Parathyroid adenoma (tissue), 2 donors: Measurements from ENCODE around the gene ZNF292.
"Not testable (repeated sequence)": the region's sequence is repeated elsewhere in the genome, so short reads cannot be mapped to it uniquely, and the experiment has no call there.

Experiments used
- H2AFZ ChIP-seq: fragments of 300-600 bp; sonication (generic); one replicate; pipeline ENCODE4 v1.7.0; 2017; ENCODE audit warnings: antibody characterized with exemption, mild to moderate bottlenecking
- H3K27ac ChIP-seq: fragments of 300-600 bp; sonication (generic); one replicate; pipeline ENCODE4 v1.7.0; 2017
- H3K27me3 ChIP-seq: fragments of 300-600 bp; sonication (generic); one replicate; pipeline ENCODE4 v1.7.0; 2017; ENCODE audit warnings: low read length; ENCODE audit not compliant: control insufficient read depth, insufficient read depth
- H3K36me3 ChIP-seq: fragments of 300-600 bp; sonication (generic); one replicate; pipeline ENCODE4 v1.7.0; 2017; ENCODE audit warnings: low read length; ENCODE audit not compliant: control insufficient read depth, insufficient read depth
- H3K4me1 ChIP-seq: fragments of 300-600 bp; sonication (generic); one replicate; pipeline ENCODE4 v1.7.0; 2017; ENCODE audit warnings: control low read depth
- H3K4me2 ChIP-seq: fragments of 300-600 bp; sonication (generic); one replicate; pipeline ENCODE4 v1.7.0; 2017; ENCODE audit warnings: low read length
- H3K4me3 ChIP-seq: fragments of 300-600 bp; sonication (generic); one replicate; pipeline ENCODE4 v1.7.0; 2017; ENCODE audit warnings: low read depth, low read length
- H3K79me2 ChIP-seq: fragments of 300-600 bp; sonication (generic); one replicate; pipeline ENCODE4 v1.7.0; 2017; ENCODE audit warnings: control low read depth
- H3K9ac ChIP-seq: fragments of 300-600 bp; sonication (generic); one replicate; pipeline ENCODE4 v1.7.0; 2017; ENCODE audit warnings: mild to moderate bottlenecking
- H3K9me3 ChIP-seq: fragments of 300-600 bp; sonication (generic); one replicate; pipeline ENCODE4 v1.7.0; 2017; ENCODE audit warnings: low read length; ENCODE audit not compliant: control insufficient read depth
- TF ChIP-seq, protein P1 (sequence below): fragments of 300-600 bp; sonication (generic); IDR thresholded peaks from one replicate; pipeline ENCODE4 v1.7.0; 2017; ENCODE audit warnings: antibody characterized with exemption, mild to moderate bottlenecking
- donor health status: primary hyperparathyroidism.

The ZNF292 gene

DNA sequence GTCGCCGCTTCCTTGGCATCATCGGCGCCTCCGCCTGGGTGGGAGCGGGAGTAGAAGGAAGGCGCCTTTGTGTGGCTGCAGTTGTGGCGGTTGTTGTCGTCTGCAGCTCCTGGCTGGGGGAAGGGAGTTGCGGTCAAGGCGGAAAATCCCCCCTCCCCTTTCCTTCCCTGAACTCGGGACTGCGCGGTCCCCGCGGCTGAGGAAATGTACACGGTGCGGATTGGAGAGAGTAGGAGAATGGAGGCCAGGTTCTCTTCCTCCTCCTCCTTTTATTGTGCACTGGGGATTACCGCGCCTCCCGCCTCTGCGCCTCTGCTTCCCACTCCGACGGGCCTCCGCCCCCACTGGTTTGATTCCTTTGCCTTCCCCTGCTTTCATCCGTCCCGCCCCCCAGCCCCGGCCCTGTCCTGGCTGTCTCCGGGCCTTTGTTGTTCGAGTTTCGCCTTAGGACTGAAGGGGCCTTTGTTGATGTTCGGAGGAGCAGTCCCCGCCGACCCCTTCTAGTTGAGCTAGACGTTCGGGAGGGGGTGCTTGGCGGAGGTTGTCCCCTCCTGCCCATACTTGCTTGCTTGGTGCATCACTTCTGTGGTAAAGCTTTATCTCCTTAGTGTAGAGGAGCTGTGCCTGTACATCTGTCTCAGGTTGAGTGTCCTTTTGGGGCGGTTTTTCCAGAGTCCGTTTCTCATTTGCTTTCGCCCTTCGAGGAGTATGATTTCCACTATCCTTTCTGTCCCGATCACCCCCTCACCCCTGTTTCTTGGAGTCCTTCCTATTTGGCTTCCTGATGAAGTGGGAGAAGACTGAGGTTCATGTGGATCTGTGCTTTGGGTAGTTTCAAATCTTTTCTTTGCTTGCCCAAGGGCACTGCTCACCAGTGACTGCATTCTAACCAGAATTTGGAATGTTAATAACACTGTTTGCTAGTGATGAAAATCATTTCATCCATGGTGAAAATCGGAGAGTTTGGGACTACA lies 764 bp downstream of the ZNF292 start:
- H3K4me1 ChIP-seq: peaks cover 9% of the 10 kb centered on the region

DNA sequence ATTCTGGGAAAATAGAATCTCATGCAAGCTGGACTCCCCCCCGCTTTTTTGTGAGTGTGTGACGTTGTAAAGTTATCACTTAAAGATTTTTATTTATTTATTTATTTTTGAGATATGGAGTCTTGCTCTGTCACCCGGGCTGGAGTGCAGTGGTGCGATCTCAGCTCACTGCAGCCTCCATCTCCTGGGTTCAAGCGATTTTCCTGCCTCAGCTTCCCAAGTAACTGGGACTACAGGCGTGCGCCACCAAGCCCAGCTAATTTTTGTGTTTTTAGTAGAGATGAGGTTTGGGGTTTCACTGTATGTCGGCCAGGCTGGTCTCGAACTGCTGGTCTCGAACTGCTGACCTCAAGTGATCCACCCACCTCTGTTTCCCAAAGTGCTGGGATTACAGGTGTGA lies 2.2 kb downstream of the ZNF292 start:
- not testable (repeated sequence) for H3K4me3 ChIP-seq, H3K9ac ChIP-seq, H2AFZ ChIP-seq, H3K4me2 ChIP-seq, H3K9me3 ChIP-seq, H3K27ac ChIP-seq, H3K27me3 ChIP-seq, H3K4me1 ChIP-seq, H3K36me3 ChIP-seq
- peaks cover 34% of the 10 kb centered on the region for H3K79me2 ChIP-seq

More for the DNA sequence above, 764 bp downstream of the ZNF292 start:
- Histone ChIP-seq H3K36me3 (no peaks in the 10 kb centered on the region), H3K79me2 (peaks cover 39% of the 10 kb centered on the region), H3K27ac (peak overlapping the region; percentile 92), H3K9me3 (no peaks in the 10 kb centered on the region), H3K27me3 (no peaks in the 10 kb centered on the region), H3K9ac (peak overlapping the region; percentile 64), H3K4me2 (peak overlapping the region; percentile 96), H3K4me3 (peak overlapping the region; percentile 82), H2AFZ (peak overlapping the region; percentile 96)
- TF ChIP-seq, protein P1, sequence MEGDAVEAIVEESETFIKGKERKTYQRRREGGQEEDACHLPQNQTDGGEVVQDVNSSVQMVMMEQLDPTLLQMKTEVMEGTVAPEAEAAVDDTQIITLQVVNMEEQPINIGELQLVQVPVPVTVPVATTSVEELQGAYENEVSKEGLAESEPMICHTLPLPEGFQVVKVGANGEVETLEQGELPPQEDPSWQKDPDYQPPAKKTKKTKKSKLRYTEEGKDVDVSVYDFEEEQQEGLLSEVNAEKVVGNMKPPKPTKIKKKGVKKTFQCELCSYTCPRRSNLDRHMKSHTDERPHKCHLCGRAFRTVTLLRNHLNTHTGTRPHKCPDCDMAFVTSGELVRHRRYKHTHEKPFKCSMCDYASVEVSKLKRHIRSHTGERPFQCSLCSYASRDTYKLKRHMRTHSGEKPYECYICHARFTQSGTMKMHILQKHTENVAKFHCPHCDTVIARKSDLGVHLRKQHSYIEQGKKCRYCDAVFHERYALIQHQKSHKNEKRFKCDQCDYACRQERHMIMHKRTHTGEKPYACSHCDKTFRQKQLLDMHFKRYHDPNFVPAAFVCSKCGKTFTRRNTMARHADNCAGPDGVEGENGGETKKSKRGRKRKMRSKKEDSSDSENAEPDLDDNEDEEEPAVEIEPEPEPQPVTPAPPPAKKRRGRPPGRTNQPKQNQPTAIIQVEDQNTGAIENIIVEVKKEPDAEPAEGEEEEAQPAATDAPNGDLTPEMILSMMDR: no peak

DNA sequence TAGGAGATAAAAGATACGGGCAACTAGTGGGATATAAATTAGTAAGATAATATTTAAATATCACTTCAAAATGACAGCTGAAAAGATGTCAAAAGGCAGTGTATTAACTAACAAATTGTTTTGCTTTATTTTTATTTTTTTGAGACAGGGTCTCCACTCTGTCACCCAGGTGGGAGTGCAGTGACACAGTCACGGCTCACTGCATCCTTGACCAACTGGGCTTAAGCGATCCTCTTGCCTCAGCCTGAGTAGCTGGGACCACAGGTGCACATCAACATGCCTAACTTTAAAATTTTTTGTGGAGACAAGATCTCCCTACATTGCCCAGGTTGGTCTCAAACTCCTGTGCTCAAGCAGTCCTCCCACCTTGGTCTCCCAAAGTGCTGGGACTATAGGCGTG lies 5.9 kb downstream of the ZNF292 start:
- no peak overlapping the region for H3K4me3 ChIP-seq
- no peak overlapping the region for H3K4me2 ChIP-seq
- H3K27me3 ChIP-seq: no peaks in the 10 kb centered on the region
- TF ChIP-seq, protein P1: no peak
- H3K4me1 ChIP-seq: peaks cover 7% of the 10 kb centered on the region
- no peaks in the 10 kb centered on the region for H3K36me3 ChIP-seq
- H3K9me3 ChIP-seq: no peaks in the 10 kb centered on the region
- no peak overlapping the region for H2AFZ ChIP-seq
- H3K27ac ChIP-seq: no peak overlapping the region
- no peak overlapping the region for H3K9ac ChIP-seq
- peaks cover 29% of the 10 kb centered on the region for H3K79me2 ChIP-seq

DNA sequence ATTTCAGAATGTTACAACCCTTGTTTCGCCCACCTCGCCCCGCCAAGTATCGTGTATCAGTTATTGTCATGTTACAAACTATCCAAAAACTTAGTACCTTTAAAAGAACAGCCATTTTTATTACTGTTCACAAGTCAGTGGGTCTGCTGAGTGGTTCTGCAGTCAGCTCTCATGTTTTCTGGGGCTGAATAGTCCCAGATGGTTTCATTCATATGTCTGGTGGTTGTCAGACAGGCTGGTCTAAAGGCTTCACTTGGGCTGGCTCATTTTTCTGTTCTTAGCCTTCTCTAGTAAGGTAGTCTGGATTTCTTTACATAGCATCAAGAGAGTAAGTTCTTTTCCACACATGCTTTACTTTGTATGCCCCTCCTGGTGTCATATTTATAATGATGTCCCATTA lies 8.6 kb downstream of the ZNF292 start:
- Histone ChIP-seq H3K4me1 (peaks cover 7% of the 10 kb centered on the region), H3K4me2 (no peak overlapping the region), H3K79me2 (peaks cover 40% of the 10 kb centered on the region), H3K9ac (no peak overlapping the region), H3K4me3 (no peak overlapping the region), H3K27me3 (no peaks in the 10 kb centered on the region), H3K36me3 (no peaks in the 10 kb centered on the region), H3K9me3 (no peaks in the 10 kb centered on the region), H2AFZ (no peak overlapping the region), H3K27ac (no peak overlapping the region)
- TF ChIP-seq, protein P1: no peak

DNA sequence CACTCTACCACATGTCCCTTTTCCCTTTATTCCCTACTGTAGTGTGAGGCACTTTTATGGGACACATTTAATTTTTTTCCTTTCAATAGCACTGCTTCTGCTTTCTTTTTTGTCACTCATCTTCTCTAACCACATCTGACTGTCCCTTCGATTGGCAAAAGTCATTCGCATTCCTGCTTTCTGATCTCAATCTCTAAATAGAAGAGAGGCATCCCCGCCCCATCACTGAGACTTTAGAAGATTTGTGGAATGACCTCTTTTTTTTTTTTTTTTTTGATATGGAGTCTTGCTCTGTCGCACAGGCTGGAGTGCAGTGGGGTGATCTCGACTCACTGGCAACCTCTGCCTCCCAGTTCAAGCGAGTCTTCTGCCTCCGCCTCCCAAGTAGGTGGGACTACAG lies 9.1 kb downstream of the ZNF292 start:
- peaks cover 41% of the 10 kb centered on the region for H3K79me2 ChIP-seq
- H3K27me3 ChIP-seq: no peaks in the 10 kb centered on the region
- no peak overlapping the region for H2AFZ ChIP-seq
- H3K27ac ChIP-seq: no peak overlapping the region
- H3K4me3 ChIP-seq: no peak overlapping the region
- H3K4me2 ChIP-seq: no peak overlapping the region
- no peak overlapping the region for H3K9ac ChIP-seq
- no peaks in the 10 kb centered on the region for H3K9me3 ChIP-seq
- peaks cover 7% of the 10 kb centered on the region for H3K4me1 ChIP-seq
- H3K36me3 ChIP-seq: no peaks in the 10 kb centered on the region
- TF ChIP-seq, protein P1: no peak
